Measurements from ENCODE around the gene SCUBE1. TPM values are rescaled to one million over a fixed set of nuclear protein-coding genes. Genes with fewer than 3 reads are reported as not detected.

The SCUBE1 gene
- total RNA-seq, 1 experiment from 2014 or later, result 0.54 TPM

DNA sequence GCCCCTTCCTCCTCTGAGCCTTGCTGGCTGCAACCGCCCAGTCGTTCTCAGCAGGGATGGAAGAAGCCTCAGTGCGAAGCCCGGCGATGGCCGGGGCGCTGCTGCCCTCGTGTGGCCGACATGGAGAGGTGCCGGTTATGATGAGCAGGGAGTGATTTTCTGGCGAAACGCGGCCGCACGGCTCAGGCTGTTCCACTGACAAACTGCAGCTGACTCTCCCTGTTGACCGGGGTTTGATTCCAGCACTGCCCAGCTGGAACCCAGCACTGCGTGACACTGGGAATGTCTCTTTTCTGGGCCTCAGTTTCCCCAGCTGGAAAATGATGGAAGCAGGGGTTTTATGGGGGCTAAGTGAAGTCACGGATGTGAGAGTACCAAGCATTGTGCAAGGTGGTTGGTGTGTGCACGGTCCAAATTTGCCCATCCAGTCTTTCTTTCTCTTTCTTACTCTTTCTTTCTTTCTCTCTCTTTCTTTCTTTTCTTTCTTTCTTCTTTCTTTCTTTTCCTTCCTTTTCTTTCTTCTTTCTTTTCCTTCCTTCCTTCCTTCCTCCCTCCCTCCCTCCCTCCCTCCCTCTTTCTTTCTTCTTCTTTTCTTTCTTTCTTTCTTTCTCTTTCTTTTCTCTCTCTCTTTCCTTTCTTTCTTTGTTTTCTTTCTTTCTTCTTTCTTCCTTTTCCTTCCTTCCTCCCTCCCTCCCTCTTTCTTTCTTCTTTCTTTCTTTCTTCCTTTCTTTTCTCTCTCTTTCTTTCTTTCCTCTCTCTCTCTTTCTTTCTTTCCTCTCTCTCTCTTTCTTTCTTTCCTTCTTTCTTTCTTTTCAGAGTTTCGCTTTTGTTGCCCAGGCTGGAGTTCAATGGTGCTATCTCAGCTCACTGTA is 42.8 kb upstream of the SCUBE1 start:
- DNase-seq, result peak; percentile 79
- TF ChIP-seq, protein P1, sequence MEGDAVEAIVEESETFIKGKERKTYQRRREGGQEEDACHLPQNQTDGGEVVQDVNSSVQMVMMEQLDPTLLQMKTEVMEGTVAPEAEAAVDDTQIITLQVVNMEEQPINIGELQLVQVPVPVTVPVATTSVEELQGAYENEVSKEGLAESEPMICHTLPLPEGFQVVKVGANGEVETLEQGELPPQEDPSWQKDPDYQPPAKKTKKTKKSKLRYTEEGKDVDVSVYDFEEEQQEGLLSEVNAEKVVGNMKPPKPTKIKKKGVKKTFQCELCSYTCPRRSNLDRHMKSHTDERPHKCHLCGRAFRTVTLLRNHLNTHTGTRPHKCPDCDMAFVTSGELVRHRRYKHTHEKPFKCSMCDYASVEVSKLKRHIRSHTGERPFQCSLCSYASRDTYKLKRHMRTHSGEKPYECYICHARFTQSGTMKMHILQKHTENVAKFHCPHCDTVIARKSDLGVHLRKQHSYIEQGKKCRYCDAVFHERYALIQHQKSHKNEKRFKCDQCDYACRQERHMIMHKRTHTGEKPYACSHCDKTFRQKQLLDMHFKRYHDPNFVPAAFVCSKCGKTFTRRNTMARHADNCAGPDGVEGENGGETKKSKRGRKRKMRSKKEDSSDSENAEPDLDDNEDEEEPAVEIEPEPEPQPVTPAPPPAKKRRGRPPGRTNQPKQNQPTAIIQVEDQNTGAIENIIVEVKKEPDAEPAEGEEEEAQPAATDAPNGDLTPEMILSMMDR (IDR thresholded peaks at IDR 0.05; ENCODE audit: unreplicated experiment), result peak; percentile 78
- BruUV-seq (replicated peaks), result no TSS peak
- Mint-ChIP-seq H3K27me3 (ENCODE audit: unreplicated experiment) (peaks cover 100% of the 10 kb centered on the region), H3K27ac (ENCODE audit: unreplicated experiment) (no peak overlapping the region), H3K9me3 (ENCODE audit: low read depth, unreplicated experiment) (no peaks in the 10 kb centered on the region), H3K4me3 (ENCODE audit: low read depth, unreplicated experiment) (no peak overlapping the region), H3K4me1 (ENCODE audit: low read depth, unreplicated experiment) (no peaks in the 10 kb centered on the region), H3K36me3 (ENCODE audit: insufficient read depth, unreplicated experiment) (no peaks in the 10 kb centered on the region)
- CTCF ChIA-PET, result interaction anchor here (0.5 to 1.7 kb wide), 6 partner anchors 31 to 155 kb away, joined by 3 to 7 read pairs (median 4); no protein-coding TSS in a partner anchor
- intact Hi-C loops (cut with micrococcal nuclease; ENCODE audit: unreplicated experiment), result loop anchor here (1.0 to 2.0 kb wide), 2 partner anchors 111 to 155 kb away; no protein-coding TSS in a partner anchor

DNA sequence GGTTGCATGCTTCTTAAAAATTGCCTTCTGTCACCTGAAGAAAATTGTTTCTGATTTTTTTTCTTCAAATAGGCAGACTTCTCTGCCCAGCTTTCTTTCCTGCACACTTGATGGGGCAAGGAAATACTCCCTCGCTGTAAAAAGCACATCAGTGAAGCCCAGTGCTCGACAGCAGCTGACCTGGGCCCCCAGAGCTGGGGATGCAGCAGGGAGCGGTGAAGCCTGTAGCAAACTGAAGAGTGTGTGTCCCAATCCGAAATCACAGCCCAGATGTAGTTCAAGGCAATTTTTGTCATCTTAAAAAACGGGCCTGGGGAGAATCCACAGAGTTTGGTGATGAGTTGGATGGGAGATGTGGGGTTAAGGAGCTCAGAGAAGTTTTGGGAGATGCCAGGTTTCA is 41.7 kb upstream of the SCUBE1 start:
- DNase-seq, result no peak
- CTCF ChIA-PET, result interaction anchor here (1.3 to 1.7 kb wide), 4 partner anchors 38 to 154 kb away, joined by 4 to 7 read pairs (median 4); no protein-coding TSS in a partner anchor
- Mint-ChIP-seq H3K27ac (ENCODE audit: unreplicated experiment) (no peak overlapping the region), H3K27me3 (ENCODE audit: unreplicated experiment) (peaks cover 100% of the 10 kb centered on the region), H3K4me3 (ENCODE audit: low read depth, unreplicated experiment) (no peak overlapping the region), H3K4me1 (ENCODE audit: low read depth, unreplicated experiment) (no peaks in the 10 kb centered on the region), H3K36me3 (ENCODE audit: insufficient read depth, unreplicated experiment) (no peaks in the 10 kb centered on the region), H3K9me3 (ENCODE audit: low read depth, unreplicated experiment) (no peaks in the 10 kb centered on the region)
- intact Hi-C loops (cut with micrococcal nuclease; ENCODE audit: unreplicated experiment), result loop anchor here (1.0 to 2.0 kb wide), 2 partner anchors 110 to 154 kb away; no protein-coding TSS in a partner anchor
- TF ChIP-seq, protein P1 (IDR thresholded peaks at IDR 0.05; ENCODE audit: unreplicated experiment), result no peak
- no TSS peak for BruUV-seq (replicated peaks)

DNA sequence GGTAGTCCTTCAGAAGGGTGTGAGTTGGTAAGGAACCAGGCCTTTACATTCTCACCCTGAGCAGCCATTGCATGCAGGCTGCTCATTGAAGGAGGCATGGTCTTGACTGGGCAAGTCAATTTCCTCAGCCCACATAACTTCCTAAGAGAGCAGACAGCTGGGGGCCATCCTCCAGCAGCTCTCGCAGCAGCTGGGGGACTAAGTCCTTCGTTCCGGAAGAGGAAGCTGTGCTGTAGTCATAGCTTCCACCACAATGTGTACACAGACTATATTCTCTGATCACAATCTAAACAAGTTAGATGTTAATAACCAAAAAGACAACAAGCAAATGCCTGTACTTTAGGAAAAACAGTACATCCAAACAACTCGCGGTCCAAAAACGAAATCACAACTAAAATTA is 38.5 kb upstream of the SCUBE1 start:
- H3K27ac Mint-ChIP-seq (ENCODE audit: unreplicated experiment), result no peak overlapping the region
- CTCF ChIA-PET, result no interaction called here
- TF ChIP-seq, protein P1 (IDR thresholded peaks at IDR 0.05; ENCODE audit: unreplicated experiment), result no peak
- BruUV-seq (replicated peaks), result no TSS peak
- no peaks in the 10 kb centered on the region for H3K9me3 Mint-ChIP-seq (ENCODE audit: low read depth, unreplicated experiment)
- H3K4me1 Mint-ChIP-seq (ENCODE audit: low read depth, unreplicated experiment), result no peaks in the 10 kb centered on the region
- H3K27me3 Mint-ChIP-seq (ENCODE audit: unreplicated experiment), result peaks cover 100% of the 10 kb centered on the region
- DNase-seq, result no peak
- intact Hi-C loops (cut with micrococcal nuclease; ENCODE audit: unreplicated experiment), result no loop called here
- H3K4me3 Mint-ChIP-seq (ENCODE audit: low read depth, unreplicated experiment), result no peak overlapping the region
- no peaks in the 10 kb centered on the region for H3K36me3 Mint-ChIP-seq (ENCODE audit: insufficient read depth, unreplicated experiment)

DNA sequence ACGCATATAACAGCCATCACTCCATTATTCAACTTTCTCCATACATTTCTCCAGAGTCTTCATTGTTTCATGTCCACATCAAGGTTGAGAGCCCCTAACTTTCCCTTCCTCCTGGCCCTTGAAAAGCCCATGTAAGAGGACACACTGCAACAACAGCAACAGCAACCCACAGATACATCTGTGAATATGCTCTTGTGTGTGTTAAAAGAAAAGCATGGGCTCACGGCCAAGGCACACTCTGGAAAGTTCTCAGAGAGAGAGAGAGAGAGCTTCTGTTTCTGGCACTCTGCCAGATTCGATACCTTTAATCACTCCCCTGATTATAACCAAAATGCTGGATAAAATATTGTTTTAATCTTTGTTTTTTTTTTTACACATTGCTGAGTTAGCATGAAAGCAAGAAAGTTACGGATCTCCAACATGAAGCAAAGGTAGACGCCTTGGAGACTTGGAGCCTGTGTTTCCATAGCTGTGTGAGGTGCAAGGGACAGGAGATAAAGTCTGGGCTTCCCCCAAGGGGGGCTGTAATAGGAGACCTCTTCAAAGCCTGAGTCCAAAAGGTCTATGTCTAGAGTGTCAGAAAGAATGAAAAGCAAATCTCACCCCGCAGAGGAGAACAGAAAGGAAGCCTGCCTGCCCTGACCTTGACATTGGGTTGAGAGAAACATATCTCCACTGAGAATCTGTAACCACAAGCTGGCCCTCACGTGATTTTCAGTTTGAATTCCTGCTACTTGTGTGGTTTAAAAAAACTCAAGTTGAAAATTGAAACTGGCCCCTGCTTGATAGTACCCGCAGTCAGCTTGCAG is 34.9 kb upstream of the SCUBE1 start:
- intact Hi-C loops (cut with micrococcal nuclease; ENCODE audit: unreplicated experiment), result no loop called here
- no TSS peak for BruUV-seq (replicated peaks)
- no peaks in the 10 kb centered on the region for H3K4me1 Mint-ChIP-seq (ENCODE audit: low read depth, unreplicated experiment)
- no peaks in the 10 kb centered on the region for H3K9me3 Mint-ChIP-seq (ENCODE audit: low read depth, unreplicated experiment)
- H3K27me3 Mint-ChIP-seq (ENCODE audit: unreplicated experiment), result peaks cover 92% of the 10 kb centered on the region
- CTCF ChIA-PET, result no interaction called here
- no peak overlapping the region for H3K4me3 Mint-ChIP-seq (ENCODE audit: low read depth, unreplicated experiment)
- TF ChIP-seq, protein P1 (IDR thresholded peaks at IDR 0.05; ENCODE audit: unreplicated experiment), result no peak
- no peak for DNase-seq
- no peak overlapping the region for H3K27ac Mint-ChIP-seq (ENCODE audit: unreplicated experiment)
- H3K36me3 Mint-ChIP-seq (ENCODE audit: insufficient read depth, unreplicated experiment), result no peaks in the 10 kb centered on the region
